Mammary epithelial cell (primary cell): ENCODE data around the gene STPG4.

Source experiments
- EZH2 ChIP-seq: IDR thresholded peaks from 2 replicates; pipeline ENCODE4 v1.6.1; 2012; ENCODE audit warnings: low read length, inconsistent platforms, borderline replicate concordance
- TF ChIP-seq, protein P1 (sequence below), 2 donors: IDR thresholded peaks in 1 of 2; conservative IDR thresholded peaks in 1 of 2; 2 replicates each; pipeline ENCODE4 v1.5.1; 2011 to 2012; ENCODE audit warnings: inconsistent platforms in 2 of 2, low read length in 2 of 2, mild to moderate bottlenecking in 2 of 2, control low read depth in 1 of 2, low read depth in 1 of 2; ENCODE audit not compliant: insufficient read depth in 1 of 2; ENCODE audit errors: extremely low read depth in 1 of 2

DNA sequence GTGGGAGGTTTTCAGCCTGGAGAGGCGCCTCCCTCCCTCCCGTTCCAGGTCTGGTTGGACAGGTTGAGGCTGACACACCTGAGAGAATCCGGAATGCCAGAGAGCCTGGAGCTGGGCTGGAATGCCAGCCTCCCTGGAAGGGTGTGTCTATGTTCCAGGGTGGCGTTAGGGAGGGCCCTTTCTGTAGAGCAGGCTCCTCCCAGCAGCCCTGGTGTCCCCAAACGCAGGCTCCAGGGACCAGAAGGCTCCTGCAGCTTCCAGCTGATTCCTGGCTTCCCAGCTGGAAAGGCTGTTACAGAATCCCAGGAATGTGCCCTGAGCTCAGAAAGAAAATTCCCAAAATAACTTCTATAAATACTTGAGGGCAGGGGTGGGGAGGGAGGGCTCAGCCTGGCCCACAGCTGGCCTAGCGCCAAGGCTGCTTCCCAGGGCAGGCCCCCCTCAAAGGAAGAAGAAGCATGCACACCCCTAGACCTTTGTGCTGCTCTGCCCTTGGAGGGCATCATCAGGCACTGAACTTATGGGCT lies 85.4 kb downstream of the STPG4 start:
- TF ChIP-seq, protein P1, sequence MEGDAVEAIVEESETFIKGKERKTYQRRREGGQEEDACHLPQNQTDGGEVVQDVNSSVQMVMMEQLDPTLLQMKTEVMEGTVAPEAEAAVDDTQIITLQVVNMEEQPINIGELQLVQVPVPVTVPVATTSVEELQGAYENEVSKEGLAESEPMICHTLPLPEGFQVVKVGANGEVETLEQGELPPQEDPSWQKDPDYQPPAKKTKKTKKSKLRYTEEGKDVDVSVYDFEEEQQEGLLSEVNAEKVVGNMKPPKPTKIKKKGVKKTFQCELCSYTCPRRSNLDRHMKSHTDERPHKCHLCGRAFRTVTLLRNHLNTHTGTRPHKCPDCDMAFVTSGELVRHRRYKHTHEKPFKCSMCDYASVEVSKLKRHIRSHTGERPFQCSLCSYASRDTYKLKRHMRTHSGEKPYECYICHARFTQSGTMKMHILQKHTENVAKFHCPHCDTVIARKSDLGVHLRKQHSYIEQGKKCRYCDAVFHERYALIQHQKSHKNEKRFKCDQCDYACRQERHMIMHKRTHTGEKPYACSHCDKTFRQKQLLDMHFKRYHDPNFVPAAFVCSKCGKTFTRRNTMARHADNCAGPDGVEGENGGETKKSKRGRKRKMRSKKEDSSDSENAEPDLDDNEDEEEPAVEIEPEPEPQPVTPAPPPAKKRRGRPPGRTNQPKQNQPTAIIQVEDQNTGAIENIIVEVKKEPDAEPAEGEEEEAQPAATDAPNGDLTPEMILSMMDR (conservative IDR thresholded peaks at IDR 0.05 in 1 of 2, IDR thresholded peaks at IDR 0.05 in 1 of 2; ENCODE audit: extremely low read depth in 1 of 2, insufficient read depth in 1 of 2, low read depth in 1 of 2, low read length in 2 of 2): no peak
- no peak for TF ChIP-seq EZH2
